Lower leg skin (tissue), 3 donors: ENCODE data around the gene ATXN7L3.

Source experiments
- CTCF ChIP-seq, 3 donors: fragments of 450-650 bp; IDR thresholded peaks; one replicate each; pipeline ENCODE4 v1.5.1; 2016; ENCODE audit warnings: antibody characterized with exemption in 3 of 3, mild to moderate bottlenecking in 3 of 3, moderate library complexity in 2 of 3
- POLR2A ChIP-seq, 2 donors: fragments of 450-650 bp; IDR thresholded peaks; one replicate each; pipeline ENCODE4 v1.6.1; 2016 to 2017; ENCODE audit warnings: antibody characterized with exemption in 2 of 2, mild to moderate bottlenecking in 1 of 2, moderate library complexity in 1 of 2

GRCh38 chr17:44159519-44160210, 40.0 kb downstream of the ATXN7L3 start:
- TF ChIP-seq CTCF (IDR thresholded peaks at IDR 0.05) (no peak), POLR2A (IDR thresholded peaks at IDR 0.05) (no peak)
